ENCODE results near the gene C10orf53. TPM values are rescaled to one million over a fixed set of nuclear protein-coding genes. Genes with fewer than 3 reads are reported as not detected.

The C10orf53 gene
- total RNA-seq, 1 donor from 2014 or later = not detected

DNA sequence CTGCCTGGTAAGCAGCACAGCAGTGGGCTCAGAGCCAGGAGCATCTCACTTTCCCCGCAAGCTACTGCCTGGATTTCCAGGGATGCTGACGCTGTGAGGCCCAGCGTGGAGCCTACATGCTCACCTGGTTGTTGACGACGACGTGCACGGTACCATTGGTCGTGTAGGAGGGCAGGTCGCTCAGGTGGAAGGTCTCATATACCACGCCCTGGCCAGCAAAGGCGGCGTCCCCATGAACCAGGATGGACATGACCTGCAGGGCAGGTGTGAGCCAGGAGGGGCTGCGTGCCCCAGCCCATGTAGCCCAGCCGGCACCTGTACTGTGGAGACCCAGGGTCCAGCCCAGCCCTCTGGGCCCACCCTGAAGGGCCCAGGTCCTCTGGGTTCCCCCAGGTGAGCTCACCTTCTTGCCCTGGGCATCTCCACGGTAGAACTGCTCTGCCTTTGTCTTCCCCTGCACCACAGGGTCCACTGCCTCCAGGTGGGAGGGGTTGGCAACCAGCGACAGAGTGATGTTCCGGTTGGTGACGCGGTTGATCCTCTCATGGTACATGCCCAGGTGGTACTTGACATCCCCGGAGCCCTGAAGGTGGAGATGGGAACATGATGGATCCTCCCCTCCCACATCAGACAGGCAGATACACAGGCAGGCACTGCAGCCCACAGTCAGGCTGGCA lies 67.3 kb downstream of the C10orf53 start:
- Mint-ChIP-seq H3K27me3 (ENCODE audit: insufficient read depth, low read depth) (peaks cover 2% of the 10 kb centered on the region), H3K9me3 (no peaks in the 10 kb centered on the region), H3K4me3 (no peak overlapping the region), H3K36me3 (no peaks in the 10 kb centered on the region), H3K4me1 (peaks cover 10% of the 10 kb centered on the region), H3K27ac (no peak overlapping the region)
- TF ChIP-seq, protein P1, sequence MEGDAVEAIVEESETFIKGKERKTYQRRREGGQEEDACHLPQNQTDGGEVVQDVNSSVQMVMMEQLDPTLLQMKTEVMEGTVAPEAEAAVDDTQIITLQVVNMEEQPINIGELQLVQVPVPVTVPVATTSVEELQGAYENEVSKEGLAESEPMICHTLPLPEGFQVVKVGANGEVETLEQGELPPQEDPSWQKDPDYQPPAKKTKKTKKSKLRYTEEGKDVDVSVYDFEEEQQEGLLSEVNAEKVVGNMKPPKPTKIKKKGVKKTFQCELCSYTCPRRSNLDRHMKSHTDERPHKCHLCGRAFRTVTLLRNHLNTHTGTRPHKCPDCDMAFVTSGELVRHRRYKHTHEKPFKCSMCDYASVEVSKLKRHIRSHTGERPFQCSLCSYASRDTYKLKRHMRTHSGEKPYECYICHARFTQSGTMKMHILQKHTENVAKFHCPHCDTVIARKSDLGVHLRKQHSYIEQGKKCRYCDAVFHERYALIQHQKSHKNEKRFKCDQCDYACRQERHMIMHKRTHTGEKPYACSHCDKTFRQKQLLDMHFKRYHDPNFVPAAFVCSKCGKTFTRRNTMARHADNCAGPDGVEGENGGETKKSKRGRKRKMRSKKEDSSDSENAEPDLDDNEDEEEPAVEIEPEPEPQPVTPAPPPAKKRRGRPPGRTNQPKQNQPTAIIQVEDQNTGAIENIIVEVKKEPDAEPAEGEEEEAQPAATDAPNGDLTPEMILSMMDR (IDR thresholded peaks at IDR 0.05) = no peak
- TF ChIP-seq EZH2 (IDR thresholded peaks at IDR 0.05) = no peak
- no peak for TF ChIP-seq EZH2phosphoT487 (IDR thresholded peaks at IDR 0.05)
- Histone ChIP-seq H3F3A (ENCODE audit: low read depth) (no peaks in the 10 kb centered on the region), H3K9ac (no peak overlapping the region), H3K9me3 (ENCODE audit: low read depth) (no peaks in the 10 kb centered on the region), H4K20me1 (ENCODE audit: low read depth) (no peaks in the 10 kb centered on the region), H3K4me2 (no peak overlapping the region), H2AFZ (replicated peaks) (no peak overlapping the region), H3K79me2 (ENCODE audit: low read depth) (no peaks in the 10 kb centered on the region), H3K4me3 (no peak overlapping the region), H3K4me1 (no peaks in the 10 kb centered on the region), H3K27me3 (no peaks in the 10 kb centered on the region), H3K27ac (no peak overlapping the region), H3K36me3 (no peaks in the 10 kb centered on the region)
- no peak for DNase-seq (ENCODE audit: low spot score)

Other genes with a start within 250 kb of the C10orf53 start
- gene ERCC6, start 140.5 kb upstream of the C10orf53 start, total RNA-seq (ENCODE audit: low replicate concordance) = 8.5 and 10.5 TPM in 2 replicates
- gene SLC18A3, start 69.3 kb upstream of the C10orf53 start, total RNA-seq (ENCODE audit: low replicate concordance) = not detected in 2 replicates
- gene CHAT, start 65.6 kb upstream of the C10orf53 start, total RNA-seq (ENCODE audit: low replicate concordance) = not detected in 2 replicates
- gene OGDHL, start 82.7 kb downstream of the C10orf53 start, total RNA-seq (ENCODE audit: low replicate concordance) = 0.34 and 0.56 TPM in 2 replicates